Measurements from ENCODE around the gene CD79B.
"Not testable (repeated sequence)": the region's sequence is repeated elsewhere in the genome, so short reads cannot be mapped to it uniquely, and the experiment has no call there.

Gene CD79B

DNA sequence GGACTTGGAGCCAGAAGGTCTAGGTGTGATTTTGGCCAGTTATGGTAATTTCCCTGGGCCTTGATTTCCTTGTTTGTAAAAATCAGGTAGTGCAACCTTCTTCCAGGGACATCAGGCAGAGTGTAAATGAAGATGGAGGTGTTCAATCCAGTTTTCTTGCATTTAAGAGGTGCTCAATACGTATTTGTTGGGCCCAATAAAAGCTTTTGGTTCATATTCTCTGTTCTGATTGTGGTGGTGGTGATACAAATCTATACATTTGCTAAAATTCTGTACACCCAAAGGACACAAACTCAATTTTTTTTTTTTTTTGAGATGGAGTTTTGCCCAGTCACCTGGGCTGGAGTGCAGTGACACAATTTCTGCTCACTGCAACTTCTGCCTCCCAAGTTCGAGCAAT, 6.0 kb downstream of the CD79B start:
- no peak for DNase-seq (ENCODE audit: low read depth)
- H3K4me3 ChIP-seq (ENCODE audit: low read length): no peak overlapping the region
- TF ChIP-seq, protein P1, sequence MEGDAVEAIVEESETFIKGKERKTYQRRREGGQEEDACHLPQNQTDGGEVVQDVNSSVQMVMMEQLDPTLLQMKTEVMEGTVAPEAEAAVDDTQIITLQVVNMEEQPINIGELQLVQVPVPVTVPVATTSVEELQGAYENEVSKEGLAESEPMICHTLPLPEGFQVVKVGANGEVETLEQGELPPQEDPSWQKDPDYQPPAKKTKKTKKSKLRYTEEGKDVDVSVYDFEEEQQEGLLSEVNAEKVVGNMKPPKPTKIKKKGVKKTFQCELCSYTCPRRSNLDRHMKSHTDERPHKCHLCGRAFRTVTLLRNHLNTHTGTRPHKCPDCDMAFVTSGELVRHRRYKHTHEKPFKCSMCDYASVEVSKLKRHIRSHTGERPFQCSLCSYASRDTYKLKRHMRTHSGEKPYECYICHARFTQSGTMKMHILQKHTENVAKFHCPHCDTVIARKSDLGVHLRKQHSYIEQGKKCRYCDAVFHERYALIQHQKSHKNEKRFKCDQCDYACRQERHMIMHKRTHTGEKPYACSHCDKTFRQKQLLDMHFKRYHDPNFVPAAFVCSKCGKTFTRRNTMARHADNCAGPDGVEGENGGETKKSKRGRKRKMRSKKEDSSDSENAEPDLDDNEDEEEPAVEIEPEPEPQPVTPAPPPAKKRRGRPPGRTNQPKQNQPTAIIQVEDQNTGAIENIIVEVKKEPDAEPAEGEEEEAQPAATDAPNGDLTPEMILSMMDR (IDR thresholded peaks at IDR 0.05; ENCODE audit: insufficient read depth, low read depth, low read length, missing control alignments): no peak

DNA sequence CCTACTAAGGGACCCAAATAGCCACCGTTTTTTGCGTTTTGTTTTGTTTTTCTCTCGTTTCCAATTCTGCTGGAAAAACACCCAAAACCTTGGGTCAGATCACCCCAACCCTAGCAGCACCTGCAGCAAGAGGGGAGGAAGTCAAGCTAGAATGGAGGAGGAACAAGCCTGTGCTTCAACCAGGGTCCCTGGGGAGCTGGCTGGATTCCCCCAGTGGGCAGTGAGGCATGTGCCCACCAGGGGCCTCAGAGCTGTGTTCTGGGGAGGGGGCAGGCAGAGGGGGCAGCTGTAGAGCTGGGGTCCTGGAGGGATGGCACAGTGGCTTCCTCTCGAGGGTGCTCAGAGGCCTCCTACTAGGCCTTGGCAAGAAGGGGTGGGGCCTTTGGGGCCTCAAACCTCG, 6.5 kb downstream of the CD79B start:
- no peak for DNase-seq (ENCODE audit: low read depth)
- TF ChIP-seq, protein P1 (IDR thresholded peaks at IDR 0.05; ENCODE audit: insufficient read depth, low read depth, low read length, missing control alignments): no peak
- no peak overlapping the region for H3K4me3 ChIP-seq (ENCODE audit: low read length)

DNA sequence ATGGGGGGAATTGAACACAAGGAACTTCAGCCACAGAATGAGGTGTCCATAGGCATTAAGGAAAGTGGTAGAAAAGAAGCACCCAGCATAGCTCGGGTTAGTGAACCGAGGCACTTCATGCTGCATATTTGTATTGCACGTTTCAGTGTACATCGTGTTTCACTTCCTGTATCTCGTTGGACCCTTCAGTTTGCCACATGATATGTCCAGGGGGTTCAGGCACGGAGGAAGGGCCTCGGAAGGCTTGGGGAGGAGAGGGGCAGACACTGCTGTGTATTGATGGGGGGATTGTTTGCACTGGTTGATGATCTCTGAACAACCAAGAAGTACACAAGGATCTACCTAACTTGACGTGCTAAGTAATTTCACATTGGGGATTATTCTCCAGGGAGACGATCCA, 9.7 kb downstream of the CD79B start:
- not testable (repeated sequence) for DNase-seq (ENCODE audit: low read depth); H3K4me3 ChIP-seq (ENCODE audit: low read length)

DNA sequence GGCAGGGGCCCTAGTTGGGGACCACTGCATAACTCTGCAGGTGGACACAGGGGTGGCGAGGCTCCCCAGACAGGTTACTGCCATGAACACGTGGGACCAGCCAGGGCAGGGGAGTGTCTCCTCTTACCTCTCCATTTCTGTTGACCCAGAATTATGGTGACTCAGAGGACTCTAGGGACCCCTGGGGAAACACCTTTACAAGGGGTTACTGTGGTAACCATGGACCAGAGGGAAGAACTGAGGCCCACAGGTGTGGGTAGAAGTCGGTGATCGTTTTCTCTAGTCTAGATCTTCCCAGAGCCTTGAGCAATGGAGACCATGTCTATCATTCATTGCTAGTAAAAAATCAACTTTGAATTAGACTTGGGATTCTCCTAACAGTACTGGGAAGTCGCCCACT, 11.4 kb downstream of the CD79B start:
- H3K4me3 ChIP-seq (ENCODE audit: low read length); DNase-seq (ENCODE audit: low read depth): not testable (repeated sequence)

DNA sequence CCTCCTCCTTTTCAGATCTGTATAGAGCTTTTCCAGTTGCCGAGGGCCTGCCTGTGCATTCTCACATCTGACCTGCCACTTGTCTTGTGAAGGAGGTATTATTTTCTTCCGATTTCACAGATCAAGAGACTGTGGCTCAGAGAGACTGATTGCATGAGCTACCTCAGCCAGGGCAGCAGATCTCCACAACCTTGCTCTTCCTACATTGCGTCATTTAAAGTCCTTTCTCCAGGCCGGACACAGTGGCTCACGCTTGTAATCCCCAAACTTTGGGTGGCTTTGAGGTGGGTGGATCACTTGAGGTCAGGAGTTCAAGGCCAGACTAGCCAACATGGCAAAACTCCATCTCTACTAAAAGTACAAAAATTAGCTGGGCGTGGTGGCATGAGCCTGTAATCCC, 12.1 kb downstream of the CD79B start:
- not testable (repeated sequence) for H3K4me3 ChIP-seq (ENCODE audit: low read length); DNase-seq (ENCODE audit: low read depth)

DNA sequence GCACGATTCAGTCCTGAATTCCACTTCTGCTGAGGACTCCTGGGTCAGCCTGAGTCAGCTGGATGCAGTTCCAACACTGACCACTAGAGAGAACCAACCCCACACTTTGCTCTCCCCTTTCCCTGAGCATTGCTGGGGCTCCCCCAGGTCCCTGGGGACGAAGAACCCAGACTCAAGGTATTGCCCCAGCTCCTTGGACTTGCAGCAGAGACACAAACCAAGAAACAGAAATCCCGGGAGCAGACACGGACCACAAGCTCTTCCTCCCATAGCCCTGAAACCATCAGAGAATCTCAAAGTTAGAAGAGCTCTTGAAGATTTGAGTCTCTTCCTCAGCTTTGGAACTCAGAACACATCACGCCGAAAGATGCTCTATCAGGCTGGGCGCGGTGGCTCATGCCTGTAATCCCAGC, 12.8 kb downstream of the CD79B start:
- TF ChIP-seq, protein P1 (IDR thresholded peaks at IDR 0.05; ENCODE audit: insufficient read depth, low read depth, low read length, missing control alignments): peak; percentile 98
- H3K4me3 ChIP-seq (ENCODE audit: low read length): no peak overlapping the region
- peak; percentile 65 for DNase-seq (ENCODE audit: low read depth)

DNA sequence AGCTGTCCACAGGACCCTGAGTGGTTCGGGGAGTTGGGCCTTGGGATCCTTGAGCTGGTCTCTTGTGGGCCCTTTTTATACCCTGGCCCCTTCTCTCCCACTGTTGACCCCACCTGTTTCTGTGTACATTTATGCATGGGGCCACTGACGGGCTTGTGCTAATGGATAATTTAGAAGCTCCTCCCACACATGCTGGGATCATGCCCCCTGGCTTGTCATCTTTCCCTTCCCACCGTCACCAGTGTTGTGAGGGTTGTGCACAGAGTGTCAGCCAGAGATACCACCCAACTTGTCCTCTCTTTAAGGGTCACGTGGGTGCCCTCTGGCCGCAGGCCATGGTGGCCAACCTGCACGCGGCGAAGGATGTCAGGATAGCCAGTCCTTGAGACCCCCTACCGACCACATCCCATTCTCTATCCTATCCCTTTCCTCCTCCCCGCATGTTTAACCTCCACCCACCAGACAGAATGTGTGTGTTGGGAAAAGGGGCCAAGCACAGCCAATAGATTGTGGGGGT, 13.3 kb downstream of the CD79B start, which contains the start of gene GH1:
GH1 (minus strand) TSS at position 51 of the 517 bp plus-strand sequence. CDS start 63 bp downstream, outside the sequence.
- not testable (repeated sequence) for DNase-seq (ENCODE audit: low read depth); H3K4me3 ChIP-seq (ENCODE audit: low read length)

DNA sequence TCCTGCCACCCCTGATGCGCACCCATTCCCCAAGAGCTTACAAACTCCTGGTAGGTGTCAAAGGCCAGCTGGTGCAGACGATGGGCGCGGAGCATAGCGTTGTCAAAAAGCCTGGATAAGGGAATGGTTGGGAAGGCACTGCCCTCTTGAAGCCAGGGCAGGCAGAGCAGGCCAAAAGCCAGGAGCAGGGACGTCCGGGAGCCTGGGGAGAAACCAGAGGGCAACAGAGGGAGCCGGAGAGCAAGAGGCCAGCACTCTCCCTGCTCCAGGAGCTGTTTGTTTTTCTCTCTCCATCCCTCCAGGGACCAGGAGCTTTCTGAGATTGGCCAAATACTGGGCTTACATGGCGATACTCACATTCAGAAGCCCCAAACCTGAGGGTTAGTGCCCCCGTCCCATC, 13.8 kb downstream of the CD79B start:
- no peak overlapping the region for H3K4me3 ChIP-seq (ENCODE audit: low read length)
- TF ChIP-seq, protein P1 (IDR thresholded peaks at IDR 0.05; ENCODE audit: insufficient read depth, low read depth, low read length, missing control alignments): no peak
- DNase-seq (ENCODE audit: low read depth): no peak

DNA sequence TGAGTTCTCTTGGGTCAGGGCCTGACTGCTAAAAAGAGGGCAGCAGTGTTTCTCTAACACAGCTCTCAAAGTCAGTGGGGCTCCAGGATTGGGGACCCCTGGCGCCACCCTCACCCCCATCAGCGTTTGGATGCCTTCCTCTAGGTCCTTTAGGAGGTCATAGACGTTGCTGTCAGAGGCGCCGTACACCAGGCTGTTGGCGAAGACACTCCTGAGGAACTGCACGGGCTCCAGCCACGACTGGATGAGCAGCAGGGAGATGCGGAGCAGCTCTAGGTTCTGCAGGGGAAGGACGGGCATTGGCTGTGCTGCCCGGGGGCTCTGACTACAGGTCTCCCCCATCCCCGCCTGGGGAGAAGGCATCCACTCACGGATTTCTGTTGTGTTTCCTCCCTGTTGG, 14.5 kb downstream of the CD79B start:
- TF ChIP-seq, protein P1 (IDR thresholded peaks at IDR 0.05; ENCODE audit: insufficient read depth, low read depth, low read length, missing control alignments): no peak
- H3K4me3 ChIP-seq (ENCODE audit: low read length): no peak overlapping the region
- DNase-seq (ENCODE audit: low read depth): no peak

DNA sequence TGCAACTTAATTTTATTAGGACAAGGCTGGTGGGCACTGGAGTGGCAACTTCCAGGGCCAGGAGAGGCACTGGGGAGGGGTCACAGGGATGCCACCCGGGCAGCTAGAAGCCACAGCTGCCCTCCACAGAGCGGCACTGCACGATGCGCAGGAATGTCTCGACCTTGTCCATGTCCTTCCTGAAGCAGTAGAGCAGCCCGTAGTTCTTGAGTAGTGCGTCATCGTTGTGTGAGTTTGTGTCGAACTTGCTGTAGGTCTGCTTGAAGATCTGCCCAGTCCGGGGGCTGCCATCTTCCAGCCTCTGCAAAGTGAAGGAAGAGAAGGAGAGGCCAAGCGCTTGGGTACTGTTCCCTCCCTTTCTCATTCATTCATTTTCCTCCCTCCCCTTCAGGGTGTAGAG, 14.9 kb downstream of the CD79B start:
- not testable (repeated sequence) for DNase-seq (ENCODE audit: low read depth); H3K4me3 ChIP-seq (ENCODE audit: low read length)

Measured in epithelial cell of esophagus (primary cell).